Prostate gland (tissue), 2 donors: ENCODE measurements around the gene WDSUB1.

Source experiments
- POLR2A ChIP-seq: fragments of 450-650 bp; IDR thresholded peaks from one replicate; pipeline ENCODE4 v1.6.1; 2016; ENCODE audit warnings: antibody characterized with exemption, mild to moderate bottlenecking
- POLR2AphosphoS5 ChIP-seq: sonication (generic); formaldehyde crosslinking; IDR thresholded peaks from one replicate; pipeline ENCODE4 v1.6.1; 2017; ENCODE audit warnings: antibody characterized with exemption
- TF ChIP-seq, protein P1 (sequence below), 4 experiments: fragments of 200-600 bp in 2 of 4; fragments of 450-650 bp in 2 of 4; sonication (generic) in 2 of 4; IDR thresholded peaks; 1 replicate in 3 of 4; 2 replicates in 1 of 4; pipeline ENCODE4 v1.5.1; 2016 to 2019; ENCODE audit warnings: antibody characterized with exemption in 4 of 4, mild to moderate bottlenecking in 2 of 4, moderate library complexity in 2 of 4

- TF ChIP-seq POLR2A (no peak), POLR2AphosphoS5 (no peak)
- TF ChIP-seq, protein P1, sequence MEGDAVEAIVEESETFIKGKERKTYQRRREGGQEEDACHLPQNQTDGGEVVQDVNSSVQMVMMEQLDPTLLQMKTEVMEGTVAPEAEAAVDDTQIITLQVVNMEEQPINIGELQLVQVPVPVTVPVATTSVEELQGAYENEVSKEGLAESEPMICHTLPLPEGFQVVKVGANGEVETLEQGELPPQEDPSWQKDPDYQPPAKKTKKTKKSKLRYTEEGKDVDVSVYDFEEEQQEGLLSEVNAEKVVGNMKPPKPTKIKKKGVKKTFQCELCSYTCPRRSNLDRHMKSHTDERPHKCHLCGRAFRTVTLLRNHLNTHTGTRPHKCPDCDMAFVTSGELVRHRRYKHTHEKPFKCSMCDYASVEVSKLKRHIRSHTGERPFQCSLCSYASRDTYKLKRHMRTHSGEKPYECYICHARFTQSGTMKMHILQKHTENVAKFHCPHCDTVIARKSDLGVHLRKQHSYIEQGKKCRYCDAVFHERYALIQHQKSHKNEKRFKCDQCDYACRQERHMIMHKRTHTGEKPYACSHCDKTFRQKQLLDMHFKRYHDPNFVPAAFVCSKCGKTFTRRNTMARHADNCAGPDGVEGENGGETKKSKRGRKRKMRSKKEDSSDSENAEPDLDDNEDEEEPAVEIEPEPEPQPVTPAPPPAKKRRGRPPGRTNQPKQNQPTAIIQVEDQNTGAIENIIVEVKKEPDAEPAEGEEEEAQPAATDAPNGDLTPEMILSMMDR (IDR thresholded peaks at IDR 0.05) = no peak
Measured at GRCh38 chr2:159201360-159202063, 85.0 kb downstream of the WDSUB1 start.
